ENCODE measurements around the gene BTBD19. TPM values are rescaled to one million over a fixed set of nuclear protein-coding genes. Genes with fewer than 3 reads are reported as not detected.

The BTBD19 gene
- total and polyA plus RNA-seq, 9 of the 15 experiments (the other 6 are each of a cell fraction or from before 2014, with no cell fraction given), result 0.22 to 2.0 (median 0.95) TPM

DNA sequence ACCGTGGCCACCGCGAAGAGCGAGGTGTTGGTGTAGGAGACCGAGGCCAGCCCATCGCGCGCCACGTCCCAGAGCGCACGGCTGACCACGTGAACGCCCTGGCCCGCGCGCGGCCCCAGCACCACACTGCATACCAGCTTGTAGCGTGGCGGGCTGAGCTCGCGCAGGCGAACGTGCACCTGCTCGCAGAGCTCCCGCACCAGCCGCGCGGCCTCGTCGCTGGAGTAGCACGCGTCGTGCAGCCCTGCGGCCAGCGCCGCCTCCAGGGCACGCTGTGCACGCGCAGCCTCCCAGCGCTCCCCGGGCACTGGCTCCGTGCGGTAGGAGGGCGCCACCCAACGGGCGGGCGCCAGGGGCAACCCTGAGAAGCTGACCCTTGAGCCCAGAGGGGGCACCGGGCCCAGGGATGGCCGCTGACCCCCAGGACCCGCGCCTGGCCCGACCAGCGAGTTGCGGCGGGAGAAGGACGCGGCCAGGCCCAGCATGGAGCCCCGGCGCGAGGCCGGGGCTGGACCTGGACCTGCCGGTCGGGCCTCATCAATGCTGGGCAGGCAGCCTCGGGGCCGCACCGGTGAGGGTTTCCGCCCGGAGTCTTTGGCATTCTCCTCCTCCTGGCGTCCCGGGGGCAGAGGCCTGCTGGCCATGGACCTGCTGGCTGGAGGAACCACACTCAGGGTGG, 2.2 kb upstream of the BTBD19 start (continued):
- TF ChIP-seq, protein P1, sequence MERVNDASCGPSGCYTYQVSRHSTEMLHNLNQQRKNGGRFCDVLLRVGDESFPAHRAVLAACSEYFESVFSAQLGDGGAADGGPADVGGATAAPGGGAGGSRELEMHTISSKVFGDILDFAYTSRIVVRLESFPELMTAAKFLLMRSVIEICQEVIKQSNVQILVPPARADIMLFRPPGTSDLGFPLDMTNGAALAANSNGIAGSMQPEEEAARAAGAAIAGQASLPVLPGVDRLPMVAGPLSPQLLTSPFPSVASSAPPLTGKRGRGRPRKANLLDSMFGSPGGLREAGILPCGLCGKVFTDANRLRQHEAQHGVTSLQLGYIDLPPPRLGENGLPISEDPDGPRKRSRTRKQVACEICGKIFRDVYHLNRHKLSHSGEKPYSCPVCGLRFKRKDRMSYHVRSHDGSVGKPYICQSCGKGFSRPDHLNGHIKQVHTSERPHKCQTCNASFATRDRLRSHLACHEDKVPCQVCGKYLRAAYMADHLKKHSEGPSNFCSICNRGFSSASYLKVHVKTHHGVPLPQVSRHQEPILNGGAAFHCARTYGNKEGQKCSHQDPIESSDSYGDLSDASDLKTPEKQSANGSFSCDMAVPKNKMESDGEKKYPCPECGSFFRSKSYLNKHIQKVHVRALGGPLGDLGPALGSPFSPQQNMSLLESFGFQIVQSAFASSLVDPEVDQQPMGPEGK (CRISPR knock-in tag; IDR thresholded peaks at IDR 0.05; ENCODE audit: borderline replicate concordance), result no peak
- TF ChIP-seq HNRNPL (IDR thresholded peaks at IDR 0.05; ENCODE audit: low read depth, low read length) (peak; percentile 85; the same call in 1 of the 2 replicates), SMARCE1 (IDR thresholded peaks at IDR 0.05) (no peak), HNRNPUL1 (IDR thresholded peaks at IDR 0.05; ENCODE audit: low read length) (no peak), ZFP36 (IDR thresholded peaks at IDR 0.05; ENCODE audit: low read depth, low read length, partially characterized antibody) (no peak), ZNF668 (CRISPR knock-in tag; IDR thresholded peaks at IDR 0.05) (no peak), NCOA2 (IDR thresholded peaks at IDR 0.05; ENCODE audit: partially characterized antibody in 2 of 2) (no peak), SMAD3 (CRISPR knock-in tag; conservative IDR thresholded peaks at IDR 0.05) (no peak), ZNF764 (CRISPR knock-in tag; IDR thresholded peaks at IDR 0.05; ENCODE audit: low read depth) (no peak), ZNF57 (CRISPR knock-in tag; IDR thresholded peaks at IDR 0.05) (no peak), CBFB (CRISPR knock-in tag; IDR thresholded peaks at IDR 0.05) (no peak), POLR2G (IDR thresholded peaks at IDR 0.05; ENCODE audit: low read depth, low read length) (peak; percentile 75), CEBPG (CRISPR knock-in tag; IDR thresholded peaks at IDR 0.05) (no peak), CEBPG (tag; conservative IDR thresholded peaks at IDR 0.05 in 1 of 2, IDR thresholded peaks at IDR 0.05 in 1 of 2) (no peak), SAFB2 (IDR thresholded peaks at IDR 0.05; ENCODE audit: borderline replicate concordance, low read depth, low read length, severe bottlenecking) (no peak), MBD2 (IDR thresholded peaks at IDR 0.05; ENCODE audit: borderline replicate concordance, low read depth) (no peak)
- TF ChIP-seq, protein P2, sequence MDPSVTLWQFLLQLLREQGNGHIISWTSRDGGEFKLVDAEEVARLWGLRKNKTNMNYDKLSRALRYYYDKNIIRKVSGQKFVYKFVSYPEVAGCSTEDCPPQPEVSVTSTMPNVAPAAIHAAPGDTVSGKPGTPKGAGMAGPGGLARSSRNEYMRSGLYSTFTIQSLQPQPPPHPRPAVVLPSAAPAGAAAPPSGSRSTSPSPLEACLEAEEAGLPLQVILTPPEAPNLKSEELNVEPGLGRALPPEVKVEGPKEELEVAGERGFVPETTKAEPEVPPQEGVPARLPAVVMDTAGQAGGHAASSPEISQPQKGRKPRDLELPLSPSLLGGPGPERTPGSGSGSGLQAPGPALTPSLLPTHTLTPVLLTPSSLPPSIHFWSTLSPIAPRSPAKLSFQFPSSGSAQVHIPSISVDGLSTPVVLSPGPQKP (CRISPR knock-in tag; IDR thresholded peaks at IDR 0.05), result no peak
- TF ChIP-seq, protein P3, sequence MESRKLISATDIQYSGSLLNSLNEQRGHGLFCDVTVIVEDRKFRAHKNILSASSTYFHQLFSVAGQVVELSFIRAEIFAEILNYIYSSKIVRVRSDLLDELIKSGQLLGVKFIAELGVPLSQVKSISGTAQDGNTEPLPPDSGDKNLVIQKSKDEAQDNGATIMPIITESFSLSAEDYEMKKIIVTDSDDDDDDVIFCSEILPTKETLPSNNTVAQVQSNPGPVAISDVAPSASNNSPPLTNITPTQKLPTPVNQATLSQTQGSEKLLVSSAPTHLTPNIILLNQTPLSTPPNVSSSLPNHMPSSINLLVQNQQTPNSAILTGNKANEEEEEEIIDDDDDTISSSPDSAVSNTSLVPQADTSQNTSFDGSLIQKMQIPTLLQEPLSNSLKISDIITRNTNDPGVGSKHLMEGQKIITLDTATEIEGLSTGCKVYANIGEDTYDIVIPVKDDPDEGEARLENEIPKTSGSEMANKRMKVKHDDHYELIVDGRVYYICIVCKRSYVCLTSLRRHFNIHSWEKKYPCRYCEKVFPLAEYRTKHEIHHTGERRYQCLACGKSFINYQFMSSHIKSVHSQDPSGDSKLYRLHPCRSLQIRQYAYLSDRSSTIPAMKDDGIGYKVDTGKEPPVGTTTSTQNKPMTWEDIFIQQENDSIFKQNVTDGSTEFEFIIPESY (CRISPR knock-in tag; IDR thresholded peaks at IDR 0.05), result peak; percentile 98
- TF ChIP-seq, protein P4, sequence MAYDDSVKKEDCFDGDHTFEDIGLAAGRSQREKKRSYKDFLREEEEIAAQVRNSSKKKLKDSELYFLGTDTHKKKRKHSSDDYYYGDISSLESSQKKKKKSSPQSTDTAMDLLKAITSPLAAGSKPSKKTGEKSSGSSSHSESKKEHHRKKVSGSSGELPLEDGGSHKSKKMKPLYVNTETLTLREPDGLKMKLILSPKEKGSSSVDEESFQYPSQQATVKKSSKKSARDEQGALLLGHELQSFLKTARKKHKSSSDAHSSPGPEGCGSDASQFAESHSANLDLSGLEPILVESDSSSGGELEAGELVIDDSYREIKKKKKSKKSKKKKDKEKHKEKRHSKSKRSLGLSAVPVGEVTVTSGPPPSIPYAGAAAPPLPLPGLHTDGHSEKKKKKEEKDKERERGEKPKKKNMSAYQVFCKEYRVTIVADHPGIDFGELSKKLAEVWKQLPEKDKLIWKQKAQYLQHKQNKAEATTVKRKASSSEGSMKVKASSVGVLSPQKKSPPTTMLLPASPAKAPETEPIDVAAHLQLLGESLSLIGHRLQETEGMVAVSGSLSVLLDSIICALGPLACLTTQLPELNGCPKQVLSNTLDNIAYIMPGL (CRISPR knock-in tag; IDR thresholded peaks at IDR 0.05), result no peak

Measured in K562 (cell line).